Measurements from ENCODE around the gene PPP6R1.

PPP6R1 gene

GRCh38 chr19:55261671-55262126 is 2.9 kb upstream of the PPP6R1 start:
- Histone ChIP-seq H3K9ac (no peak overlapping the region), H2AFZ (ENCODE audit: low read depth) (no peak overlapping the region), H4K20me1 (ENCODE audit: insufficient read depth) (peaks cover 5% of the 10 kb centered on the region; the same call in 1 of the 2 replicates), H3K4me3 (IDR thresholded peaks at IDR 0.05; ENCODE audit: insufficient read depth, low read depth, low read length) (no peak overlapping the region), H3K4me2 (no peak overlapping the region), H3K27ac (no peak overlapping the region), H3K36me3 (ENCODE audit: insufficient read depth) (no peaks in the 10 kb centered on the region), H3K79me2 (ENCODE audit: insufficient read depth, low read depth) (peaks cover 15% of the 10 kb centered on the region), H3K4me1 (ENCODE audit: low read depth, poor library complexity, severe bottlenecking) (peaks cover 20% of the 10 kb centered on the region), H3K27me3 (ENCODE audit: insufficient read depth, low read depth) (no peaks in the 10 kb centered on the region)
- TF ChIP-seq, protein P1, sequence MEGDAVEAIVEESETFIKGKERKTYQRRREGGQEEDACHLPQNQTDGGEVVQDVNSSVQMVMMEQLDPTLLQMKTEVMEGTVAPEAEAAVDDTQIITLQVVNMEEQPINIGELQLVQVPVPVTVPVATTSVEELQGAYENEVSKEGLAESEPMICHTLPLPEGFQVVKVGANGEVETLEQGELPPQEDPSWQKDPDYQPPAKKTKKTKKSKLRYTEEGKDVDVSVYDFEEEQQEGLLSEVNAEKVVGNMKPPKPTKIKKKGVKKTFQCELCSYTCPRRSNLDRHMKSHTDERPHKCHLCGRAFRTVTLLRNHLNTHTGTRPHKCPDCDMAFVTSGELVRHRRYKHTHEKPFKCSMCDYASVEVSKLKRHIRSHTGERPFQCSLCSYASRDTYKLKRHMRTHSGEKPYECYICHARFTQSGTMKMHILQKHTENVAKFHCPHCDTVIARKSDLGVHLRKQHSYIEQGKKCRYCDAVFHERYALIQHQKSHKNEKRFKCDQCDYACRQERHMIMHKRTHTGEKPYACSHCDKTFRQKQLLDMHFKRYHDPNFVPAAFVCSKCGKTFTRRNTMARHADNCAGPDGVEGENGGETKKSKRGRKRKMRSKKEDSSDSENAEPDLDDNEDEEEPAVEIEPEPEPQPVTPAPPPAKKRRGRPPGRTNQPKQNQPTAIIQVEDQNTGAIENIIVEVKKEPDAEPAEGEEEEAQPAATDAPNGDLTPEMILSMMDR (conservative IDR thresholded peaks at IDR 0.05; ENCODE audit: low read depth, low read length), result no peak

GRCh38 chr19:55259540-55260210 is 858 bp upstream of the PPP6R1 start:
- TF ChIP-seq, protein P1 (conservative IDR thresholded peaks at IDR 0.05; ENCODE audit: low read depth, low read length), result no peak
- peak overlapping the region; percentile 56 for H2AFZ ChIP-seq (ENCODE audit: low read depth)
- H3K79me2 ChIP-seq (ENCODE audit: insufficient read depth, low read depth), result peaks cover 36% of the 10 kb centered on the region
- H4K20me1 ChIP-seq (ENCODE audit: insufficient read depth), result peaks cover 11% of the 10 kb centered on the region
- no peak overlapping the region for H3K4me3 ChIP-seq (IDR thresholded peaks at IDR 0.05; ENCODE audit: insufficient read depth, low read depth, low read length)
- H3K4me2 ChIP-seq, result peak overlapping the region; percentile 54
- H3K27ac ChIP-seq, result peak overlapping the region; percentile 77
- H3K9ac ChIP-seq, result peak overlapping the region; percentile 75
- peaks cover 31% of the 10 kb centered on the region for H3K4me1 ChIP-seq (ENCODE audit: low read depth, poor library complexity, severe bottlenecking)
- H3K27me3 ChIP-seq (ENCODE audit: insufficient read depth, low read depth), result no peaks in the 10 kb centered on the region
- H3K36me3 ChIP-seq (ENCODE audit: insufficient read depth), result no peaks in the 10 kb centered on the region

DNA sequence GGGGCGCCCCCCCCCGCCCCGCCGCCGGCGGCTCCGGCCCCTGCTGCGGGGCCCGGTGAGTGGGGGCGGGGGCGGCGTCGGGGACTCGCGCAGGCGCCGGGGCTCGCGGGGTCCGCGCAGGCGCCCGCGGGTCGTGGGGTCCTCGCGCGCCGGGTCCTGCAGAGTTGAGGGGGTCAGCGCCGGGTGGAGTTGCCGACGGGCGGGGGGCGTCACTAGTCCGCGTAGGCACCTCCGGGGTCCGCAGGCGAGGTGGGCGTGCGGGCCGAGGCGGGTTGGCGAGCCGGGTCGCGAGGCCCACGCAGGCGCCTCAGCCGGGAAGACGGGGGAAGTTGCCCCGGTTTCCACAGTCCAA is 365 bp downstream of the PPP6R1 start:
- H3K4me2 ChIP-seq, result peak overlapping the region; percentile 25; the same call in 1 of the 2 replicates
- H3K4me3 ChIP-seq (IDR thresholded peaks at IDR 0.05; ENCODE audit: insufficient read depth, low read depth, low read length), result no peak overlapping the region
- peaks cover 48% of the 10 kb centered on the region for H3K79me2 ChIP-seq (ENCODE audit: insufficient read depth, low read depth)
- H3K27me3 ChIP-seq (ENCODE audit: insufficient read depth, low read depth), result no peaks in the 10 kb centered on the region
- no peaks in the 10 kb centered on the region for H3K36me3 ChIP-seq (ENCODE audit: insufficient read depth)
- H4K20me1 ChIP-seq (ENCODE audit: insufficient read depth), result peaks cover 16% of the 10 kb centered on the region
- H3K4me1 ChIP-seq (ENCODE audit: low read depth, poor library complexity, severe bottlenecking), result peaks cover 31% of the 10 kb centered on the region
- peak overlapping the region; percentile 78 for H3K9ac ChIP-seq
- H2AFZ ChIP-seq (ENCODE audit: low read depth), result peak overlapping the region; percentile 39; the same call in 1 of the 2 replicates
- TF ChIP-seq, protein P1 (conservative IDR thresholded peaks at IDR 0.05; ENCODE audit: low read depth, low read length), result no peak
- H3K27ac ChIP-seq, result peak overlapping the region; percentile 40

GRCh38 chr19:55257461-55258420 is 1.1 kb downstream of the PPP6R1 start:
- Histone ChIP-seq H3K4me1 (ENCODE audit: low read depth, poor library complexity, severe bottlenecking) (peaks cover 31% of the 10 kb centered on the region), H3K79me2 (ENCODE audit: insufficient read depth, low read depth) (peaks cover 55% of the 10 kb centered on the region)

More at GRCh38 chr19:55257461-55258420, 1.1 kb downstream of the PPP6R1 start:
- H3K4me3 ChIP-seq (IDR thresholded peaks at IDR 0.05; ENCODE audit: insufficient read depth, low read depth, low read length), result no peak overlapping the region
- peak overlapping the region; percentile 98 for H3K4me2 ChIP-seq
- TF ChIP-seq, protein P1 (conservative IDR thresholded peaks at IDR 0.05; ENCODE audit: low read depth, low read length), result no peak
- peaks cover 22% of the 10 kb centered on the region for H4K20me1 ChIP-seq (ENCODE audit: insufficient read depth)
- peak overlapping the region; percentile 78; the same call in 1 of the 2 replicates for H3K9ac ChIP-seq
- no peak overlapping the region; the same call in 1 of the 2 replicates for H3K27ac ChIP-seq
- no peaks in the 10 kb centered on the region for H3K27me3 ChIP-seq (ENCODE audit: insufficient read depth, low read depth)
- no peak overlapping the region for H2AFZ ChIP-seq (ENCODE audit: low read depth)
- no peaks in the 10 kb centered on the region for H3K36me3 ChIP-seq (ENCODE audit: insufficient read depth)

Measured in KMS-11 (cell line).